SW480 (cell line): ENCODE data around the gene EHD3.

Experiments used
- DNase-seq: peaks from one replicate; pipeline ENCODE4 v3.0.0-alpha.2; 2016; ENCODE audit warnings: low spot score

EHD3 gene

DNA sequence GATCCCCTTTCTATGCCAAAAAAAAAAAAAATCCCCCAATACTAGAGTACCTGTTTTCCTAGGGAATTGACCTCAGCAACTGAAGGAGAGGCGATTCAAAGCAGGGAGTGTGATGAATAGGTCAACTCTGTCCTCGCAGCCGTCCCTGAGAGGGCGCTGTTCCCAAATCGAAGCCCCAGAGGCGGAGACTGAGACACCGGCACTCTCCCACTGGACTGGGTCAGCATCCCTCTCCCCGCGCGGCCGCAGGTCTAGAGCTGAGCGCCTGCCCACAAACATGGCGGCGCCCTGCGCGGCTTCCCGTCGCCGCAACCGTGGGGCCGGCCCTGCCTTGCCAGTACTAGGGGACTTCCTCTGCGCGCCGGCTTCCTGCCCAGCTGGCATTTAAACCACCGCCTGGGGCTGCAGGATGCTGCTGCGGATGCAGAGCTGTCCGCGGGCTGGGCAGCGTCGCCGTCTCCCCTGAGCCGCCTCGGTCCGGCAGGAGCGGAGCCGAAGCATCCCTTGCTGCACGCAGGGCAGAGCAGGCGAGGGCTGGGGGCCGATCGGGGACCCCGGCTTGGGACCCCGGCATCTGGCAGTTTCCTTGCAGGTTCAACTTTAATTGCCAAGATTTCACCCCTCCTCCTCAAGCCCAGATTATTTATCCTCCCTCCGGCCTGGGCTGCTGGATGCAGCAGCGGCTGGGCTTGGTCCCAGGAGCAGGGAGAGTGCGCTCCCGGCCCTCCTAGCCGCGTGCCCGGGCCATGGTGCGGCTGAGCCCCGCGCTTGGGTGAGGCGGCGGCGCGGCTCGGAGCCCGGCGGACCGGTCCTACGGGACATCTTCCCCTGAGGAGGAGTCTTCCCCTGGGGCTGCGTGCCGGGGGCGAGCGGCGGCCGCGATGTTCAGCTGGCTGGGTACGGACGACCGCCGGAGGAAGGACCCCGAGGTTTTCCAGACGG lies at the start of gene EHD3:
EHD3 (plus strand) TSS at position 412 of the 942 bp plus-strand sequence; CDS start at position 882, 470 bp downstream.
- no peak for DNase-seq

DNA sequence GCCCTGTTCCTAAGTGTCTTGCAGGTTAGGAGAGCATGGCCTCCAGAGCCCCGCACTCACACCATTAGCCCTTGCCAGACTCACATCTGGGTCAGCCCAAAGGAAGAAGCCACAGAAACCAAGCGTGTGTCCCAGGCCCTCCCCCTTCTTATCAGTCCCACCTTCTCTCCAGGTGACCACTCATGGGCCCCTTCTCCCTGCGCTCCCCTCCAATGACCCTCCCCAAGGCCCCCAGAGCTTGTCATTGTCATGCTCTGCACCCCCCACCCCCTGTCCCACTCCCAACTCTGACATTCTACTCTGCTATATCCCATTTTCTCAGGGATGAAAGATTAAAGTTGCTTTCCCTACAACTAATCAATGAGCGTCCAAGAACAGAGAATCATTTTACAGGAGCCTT lies 46.8 kb upstream of the EHD3 start:
- no peak for DNase-seq

DNA sequence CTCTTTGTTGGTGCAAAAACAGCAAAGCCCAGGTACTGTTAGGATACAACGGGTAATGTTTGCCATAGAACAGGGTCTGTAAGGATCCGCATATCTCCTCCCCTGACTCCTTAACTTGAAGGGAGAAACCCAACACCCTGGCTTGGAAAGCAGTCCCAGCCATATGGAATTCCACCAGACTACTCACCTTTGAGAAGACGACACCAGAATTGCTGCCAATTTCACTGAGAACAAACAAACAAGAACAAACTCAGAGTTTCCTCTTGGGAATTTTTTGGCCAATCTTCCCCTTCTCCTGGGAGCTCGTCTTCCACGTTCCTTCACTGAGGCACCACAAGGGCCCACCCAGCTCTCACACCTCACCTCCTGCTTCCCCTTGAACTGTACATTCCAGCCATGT lies 45.8 kb upstream of the EHD3 start:
- DNase-seq, result no peak

DNA sequence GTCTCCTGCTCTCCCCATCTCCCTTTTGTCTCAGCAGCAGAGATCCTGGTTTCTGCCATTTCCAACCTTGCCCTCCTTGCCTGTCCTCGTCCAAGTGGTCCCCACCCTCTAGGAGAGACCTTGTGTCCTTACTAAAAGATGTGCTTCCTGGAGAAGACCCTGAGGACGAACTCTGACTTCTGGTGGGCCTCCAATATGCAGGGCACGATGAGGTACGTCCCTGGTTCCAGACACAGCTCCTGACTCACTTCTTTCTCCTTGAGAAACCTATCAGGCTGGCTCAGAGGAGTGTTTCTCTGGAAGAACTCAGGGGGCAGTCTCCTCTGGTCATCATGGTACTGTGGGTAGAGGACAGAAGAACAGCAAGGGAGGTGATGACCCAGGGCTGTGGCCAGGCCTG lies 44.8 kb upstream of the EHD3 start:
- DNase-seq, result no peak

DNA sequence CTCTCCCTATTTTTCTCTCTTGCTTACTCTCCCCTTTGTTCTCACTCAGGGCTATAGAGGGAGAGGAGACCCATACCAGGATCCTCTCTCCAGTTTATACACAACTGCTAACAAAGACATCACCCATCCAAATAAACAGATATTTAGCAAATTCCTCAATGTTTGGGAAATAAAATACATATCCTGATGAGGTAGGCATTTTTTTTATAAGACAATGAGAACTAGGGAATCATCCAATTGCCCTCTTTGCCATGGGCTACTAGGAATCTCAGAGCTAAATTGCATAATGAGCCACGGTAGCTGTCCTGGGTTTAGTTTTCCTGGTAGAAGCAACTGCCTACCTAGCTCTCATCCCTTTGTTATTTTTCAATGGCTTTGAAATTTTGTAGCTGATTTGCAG lies 43.8 kb upstream of the EHD3 start:
- DNase-seq, result no peak

DNA sequence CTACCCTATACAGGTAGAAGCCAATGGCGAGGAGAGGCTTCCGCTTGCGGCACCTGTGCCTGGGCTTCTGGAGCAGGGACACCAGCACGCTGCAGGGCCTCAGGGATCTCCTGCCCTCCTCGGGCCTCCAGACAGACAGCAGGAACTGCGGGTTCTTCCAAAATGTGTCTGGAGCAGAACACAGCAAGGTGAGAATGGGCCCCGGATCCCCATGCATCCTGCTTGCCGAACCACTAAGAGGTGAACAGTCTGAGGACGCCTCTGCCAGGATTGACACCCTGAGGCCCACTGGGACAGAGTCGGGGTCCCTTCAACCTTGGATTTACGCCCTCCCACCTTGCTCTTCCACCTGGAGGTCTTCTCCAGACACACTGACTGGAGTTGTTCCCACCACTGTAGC lies 42.0 kb upstream of the EHD3 start:
- DNase-seq, result no peak

DNA sequence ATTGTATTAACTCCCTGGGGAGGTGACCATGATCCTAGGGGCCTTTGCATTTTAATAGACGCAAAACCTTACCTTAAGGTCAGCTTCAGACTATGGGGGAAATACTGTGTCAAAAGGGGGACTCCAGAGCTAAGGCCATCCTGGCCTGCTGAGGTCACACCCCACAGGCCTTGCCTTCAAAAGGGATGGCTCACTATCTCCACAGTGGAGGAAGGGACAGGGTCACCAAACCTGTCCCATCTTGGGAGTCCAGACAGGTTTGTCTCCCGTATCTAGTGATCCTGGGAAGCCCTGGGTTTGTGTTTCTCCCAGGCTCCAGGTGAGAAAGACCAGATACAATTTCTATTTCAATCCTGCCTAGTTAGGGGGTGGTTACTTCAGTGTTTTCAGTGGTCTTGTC lies 41.6 kb upstream of the EHD3 start:
- DNase-seq, result no peak

DNA sequence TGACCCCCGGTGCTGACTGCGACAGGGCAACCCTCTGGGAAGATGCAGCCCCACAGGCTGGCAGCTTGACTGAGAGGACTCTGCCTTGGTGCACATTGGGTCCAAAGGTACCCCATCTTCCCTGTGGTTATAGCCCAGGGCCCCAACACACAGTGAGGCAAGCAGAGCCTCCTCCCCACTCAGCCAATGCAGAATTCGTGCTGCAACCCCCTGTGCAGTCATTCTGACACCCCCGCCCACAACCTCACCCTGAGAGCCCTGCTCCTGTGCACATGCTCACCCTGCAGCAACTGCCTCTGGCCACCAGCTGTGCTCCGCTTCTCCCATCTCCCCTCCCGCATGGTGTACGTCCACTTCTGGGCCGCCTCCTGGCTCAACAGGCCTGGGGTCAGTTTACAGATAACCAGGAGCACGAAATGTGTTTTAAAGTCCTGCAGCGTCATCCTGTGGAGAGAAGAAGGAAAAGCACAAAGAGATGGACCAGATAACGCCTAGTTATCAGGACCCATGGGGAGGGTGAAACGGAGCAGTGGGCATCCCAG lies 41.0 kb upstream of the EHD3 start:
- DNase-seq, result no peak

DNA sequence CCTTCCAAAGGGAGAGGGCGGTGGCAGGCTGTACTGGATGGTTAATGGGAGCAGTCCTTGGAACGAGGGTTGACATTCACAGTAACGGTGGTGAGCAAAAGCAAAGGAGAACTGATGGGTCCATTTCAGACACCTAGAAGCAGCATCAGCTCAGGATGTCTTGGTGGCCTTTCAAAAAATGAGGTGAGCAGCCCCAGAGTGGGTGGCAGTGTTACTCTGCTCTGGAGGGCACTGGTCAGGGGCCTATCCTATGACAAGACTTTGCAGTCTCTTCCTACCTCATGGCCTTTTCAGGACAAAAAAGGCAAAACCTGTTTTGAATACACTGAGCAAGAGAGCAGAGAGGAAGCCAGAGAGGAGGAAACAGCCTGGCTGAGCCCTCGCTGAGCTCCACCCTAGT lies 40.1 kb upstream of the EHD3 start:
- DNase-seq, result no peak

DNA sequence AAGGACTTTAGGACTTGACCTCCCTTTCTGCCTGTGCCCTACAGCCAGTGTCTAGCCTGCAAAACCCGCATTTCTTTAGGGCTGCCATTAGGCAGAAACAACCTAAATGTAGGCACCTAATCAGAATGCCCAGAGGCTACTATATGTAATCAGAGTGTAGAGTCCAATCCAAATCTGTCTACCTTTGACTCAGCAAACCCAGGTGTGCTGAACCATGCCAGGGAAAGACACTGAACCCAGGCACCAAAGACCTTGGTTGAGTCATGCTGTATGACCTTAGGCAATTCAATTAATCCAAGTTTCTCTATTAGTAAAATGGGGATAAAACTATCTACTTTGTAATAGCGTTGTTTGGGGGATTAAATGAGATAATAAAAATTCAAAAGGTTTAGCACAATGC lies 37.3 kb upstream of the EHD3 start:
- DNase-seq, result no peak

DNA sequence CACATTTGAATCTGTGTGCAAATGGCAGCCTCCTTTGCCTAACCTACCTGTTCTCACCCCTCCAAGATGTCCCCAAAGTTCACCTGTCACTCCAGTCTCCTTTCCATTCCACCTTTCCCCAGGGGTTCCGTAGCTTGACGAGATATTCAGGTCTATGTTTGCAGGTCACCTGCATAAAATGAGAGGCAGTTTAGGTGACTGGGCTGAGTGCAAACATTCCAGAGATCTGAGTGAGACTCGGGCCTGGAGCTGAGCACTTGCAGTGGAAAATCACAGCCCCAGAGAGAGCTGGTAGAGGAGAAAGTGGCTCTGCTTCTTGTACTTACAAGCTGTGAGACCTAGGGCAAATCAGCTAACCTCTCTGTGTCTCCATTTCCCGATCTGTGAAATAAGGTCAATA lies 36.8 kb upstream of the EHD3 start:
- DNase-seq, result no peak

DNA sequence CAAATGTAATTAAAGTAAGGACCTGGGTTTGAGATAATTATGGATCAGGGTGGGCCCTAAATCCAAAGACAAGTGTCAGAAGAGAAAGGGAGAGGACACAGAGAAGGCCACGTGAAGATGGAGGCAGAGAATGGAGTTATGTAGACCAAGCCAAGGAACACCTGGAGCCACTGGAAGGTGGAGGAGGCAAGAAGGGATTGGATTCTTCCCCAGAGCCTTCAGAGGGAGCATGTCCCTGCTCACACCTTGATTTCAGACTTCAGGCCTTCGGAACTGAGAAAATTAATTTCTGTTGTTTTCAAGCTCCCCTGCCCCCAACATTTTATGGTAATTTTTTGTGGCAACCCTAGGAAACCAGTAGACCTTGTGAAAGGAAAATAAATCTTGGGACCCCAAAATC lies 36.3 kb upstream of the EHD3 start:
- DNase-seq, result no peak

DNA sequence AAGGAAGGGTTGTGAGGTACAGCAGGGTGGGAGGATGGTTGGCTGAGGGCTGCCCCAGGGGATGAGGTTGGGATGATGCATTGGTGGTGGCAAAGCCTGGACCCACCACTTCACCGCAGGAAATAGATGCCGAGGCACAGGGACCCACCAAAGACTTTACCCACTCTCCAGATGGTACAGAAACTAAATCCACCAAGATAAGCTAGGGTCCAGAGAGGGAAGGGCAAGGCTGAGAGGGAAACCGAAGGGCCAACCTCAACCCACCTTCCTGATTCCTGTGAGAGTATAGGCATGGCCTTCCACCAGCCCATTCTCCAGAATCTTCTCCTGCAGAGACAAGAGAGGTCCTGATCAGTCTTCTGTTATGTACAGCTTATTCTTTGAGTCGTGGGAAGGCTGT lies 34.7 kb upstream of the EHD3 start:
- no peak for DNase-seq

DNA sequence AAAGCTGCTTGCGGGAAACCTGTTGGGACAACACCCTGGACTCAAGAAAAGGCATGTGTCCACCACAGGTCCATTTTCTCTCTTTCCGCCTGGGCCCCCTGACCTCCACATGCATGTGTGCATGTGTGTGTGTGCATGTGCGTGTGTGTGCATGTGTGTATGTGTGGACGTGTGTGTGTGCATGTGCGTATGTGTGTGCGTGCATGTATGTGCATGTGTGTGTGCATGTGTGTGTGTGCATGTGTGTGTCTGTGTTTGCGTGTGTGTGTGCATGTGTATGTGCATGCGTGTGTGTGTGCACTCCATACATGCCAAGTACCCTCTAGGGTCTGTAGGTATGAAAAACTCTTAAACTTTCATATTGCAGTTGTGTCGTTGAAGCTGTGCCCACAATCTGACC lies 33.0 kb upstream of the EHD3 start:
- no peak for DNase-seq

DNA sequence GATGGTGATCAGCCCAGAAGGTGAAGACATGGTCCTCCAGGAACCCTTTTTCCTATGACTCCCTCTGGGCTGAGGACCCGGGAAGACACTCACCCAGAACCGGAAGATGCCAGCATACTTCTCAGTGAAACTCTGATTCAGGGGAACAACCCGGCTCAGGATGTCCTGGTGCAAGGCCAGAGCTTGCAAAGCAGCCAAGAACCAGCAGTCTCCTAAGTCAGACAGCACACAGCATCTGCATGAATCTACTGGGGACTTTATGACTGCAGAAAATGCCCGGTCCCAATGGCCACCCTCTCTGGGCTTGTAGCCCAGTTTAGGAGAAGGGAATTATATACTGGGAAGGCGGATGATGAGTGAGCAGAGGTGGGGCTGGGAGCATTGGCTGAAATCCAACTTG lies 31.9 kb upstream of the EHD3 start:
- DNase-seq, result no peak

DNA sequence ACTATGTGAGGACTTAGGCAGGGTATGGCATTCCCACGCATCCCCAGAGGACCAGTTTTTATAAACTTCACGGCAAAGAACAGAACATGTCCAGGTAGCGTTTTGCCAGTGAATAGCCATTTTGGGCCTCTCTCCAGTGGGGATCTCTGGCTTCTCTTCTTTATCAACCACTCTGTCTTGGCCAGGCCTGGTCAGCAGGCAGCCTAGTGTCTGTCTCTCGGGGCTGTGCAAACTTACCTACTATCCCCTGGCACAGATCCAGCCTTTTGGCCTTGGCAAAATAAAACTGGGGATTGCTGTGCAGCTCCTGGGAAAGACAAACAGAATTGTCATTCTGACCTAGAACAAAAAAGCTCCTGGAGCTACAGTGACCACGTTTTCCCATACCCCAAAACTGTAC lies 31.1 kb upstream of the EHD3 start:
- DNase-seq, result no peak

DNA sequence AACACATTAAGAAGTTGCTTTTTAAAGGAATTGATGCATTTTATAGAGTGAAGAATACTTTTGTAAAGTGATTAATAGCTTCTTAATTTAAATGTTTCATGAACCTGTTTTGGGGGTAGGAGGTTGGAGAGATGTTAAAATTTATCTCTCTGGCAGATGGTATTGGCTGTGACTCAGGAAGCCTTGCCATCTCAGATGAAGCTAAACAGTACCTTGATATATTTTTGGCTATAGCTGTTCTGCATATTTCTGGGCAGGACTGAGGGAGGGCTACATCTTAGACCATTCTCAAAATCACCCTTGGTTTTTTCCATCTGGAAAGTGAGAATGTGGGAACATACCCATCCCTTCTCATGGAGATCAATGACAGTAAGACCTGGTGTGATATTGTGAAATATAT lies 30.0 kb upstream of the EHD3 start:
- DNase-seq, result no peak

DNA sequence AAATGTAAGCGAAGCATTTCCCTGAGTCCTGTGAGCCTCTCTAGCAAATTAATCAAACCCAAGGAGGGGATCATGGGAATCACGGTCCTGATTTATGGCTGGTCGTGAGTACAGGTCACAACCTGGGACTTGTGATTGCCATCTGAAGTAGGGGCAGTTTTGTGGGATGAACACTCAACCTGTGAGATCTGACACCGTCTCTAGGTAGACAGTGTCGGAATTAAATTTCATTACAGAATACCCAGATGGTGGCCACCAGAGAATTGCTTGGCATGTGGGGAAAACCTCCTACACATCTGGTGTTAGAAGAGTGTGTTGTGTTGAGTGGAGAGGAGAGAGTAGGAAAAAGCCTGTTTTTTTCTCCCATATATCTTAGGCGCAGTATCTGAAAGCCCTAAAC lies 29.2 kb upstream of the EHD3 start:
- DNase-seq, result no peak

DNA sequence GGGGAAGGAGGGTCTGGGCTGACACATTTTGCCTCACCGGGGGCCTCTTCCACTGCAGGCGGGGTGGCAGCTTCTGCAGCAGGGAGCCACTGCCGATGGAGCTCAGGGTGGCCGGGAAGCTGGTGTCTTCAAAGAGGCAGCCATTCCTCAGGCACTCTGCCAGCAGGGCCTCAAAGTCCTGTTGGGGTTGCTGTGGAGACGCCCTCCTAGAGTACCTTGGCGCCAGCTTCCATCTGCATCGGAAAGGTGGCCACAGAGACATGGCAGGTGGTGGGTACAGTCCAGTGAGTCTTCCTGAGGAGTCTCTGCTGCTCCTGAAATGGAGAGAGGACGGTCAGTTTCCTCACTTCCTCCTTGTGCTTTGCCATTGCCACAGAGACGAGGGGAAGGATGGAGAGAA lies 28.8 kb upstream of the EHD3 start:
- DNase-seq, result no peak

DNA sequence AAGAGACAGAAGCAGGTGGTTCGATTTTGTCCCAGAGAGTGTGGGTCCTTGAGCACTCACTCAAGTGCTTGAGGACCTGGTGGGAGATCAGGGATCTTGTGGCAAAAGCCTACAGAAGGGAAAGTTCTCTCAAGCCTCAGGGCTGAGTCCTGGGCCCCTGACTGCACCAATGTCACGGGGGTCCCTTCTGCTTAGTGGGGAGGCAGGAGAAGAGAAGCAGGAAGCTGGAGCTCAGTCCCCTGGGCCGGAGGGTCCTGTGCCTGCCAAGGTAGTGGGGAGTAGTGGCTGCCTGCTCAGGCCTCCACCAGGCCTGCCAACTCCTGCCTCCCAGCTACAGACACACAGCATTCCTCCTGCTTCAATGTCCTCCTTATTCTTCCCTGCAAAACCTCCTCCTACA lies 28.3 kb upstream of the EHD3 start:
- no peak for DNase-seq

DNA sequence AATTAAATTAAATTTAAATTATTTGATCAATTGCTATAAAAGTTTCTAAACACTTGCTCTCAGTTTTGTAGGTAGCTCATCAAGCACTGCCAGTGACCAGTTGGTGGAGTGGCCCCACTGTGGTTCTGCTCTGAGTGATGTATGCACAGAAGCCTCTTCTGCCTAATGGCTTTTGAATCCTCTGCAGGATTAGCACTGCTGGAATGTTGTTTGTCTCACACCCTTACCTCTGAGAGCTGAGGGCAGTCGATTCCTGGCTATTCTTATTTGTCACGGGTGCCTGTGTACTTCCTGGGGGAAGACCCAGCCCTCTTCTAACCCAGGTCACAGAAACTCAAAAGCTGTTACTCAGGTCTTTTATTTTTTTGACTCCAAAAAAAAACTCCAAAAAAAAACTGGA lies 26.2 kb upstream of the EHD3 start:
- DNase-seq, result no peak

DNA sequence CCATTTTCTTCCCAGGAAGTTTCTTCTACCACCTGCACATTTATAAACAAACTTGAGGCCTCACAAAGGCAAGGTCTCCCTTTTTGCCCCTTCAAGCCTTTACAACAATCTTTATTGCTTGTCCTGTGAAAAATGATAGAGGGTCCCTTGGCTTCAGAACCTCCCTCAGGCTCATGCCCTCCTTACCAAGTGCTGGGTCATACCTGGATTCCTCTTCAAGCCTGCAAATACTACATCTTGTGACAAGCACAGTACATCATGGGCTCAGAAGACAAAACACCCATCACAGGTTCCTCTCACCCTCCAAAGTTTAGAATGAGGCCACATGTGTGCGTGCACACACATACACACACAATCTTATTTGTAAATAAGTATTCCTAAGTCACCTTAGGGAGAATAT lies 25.7 kb upstream of the EHD3 start:
- no peak for DNase-seq

DNA sequence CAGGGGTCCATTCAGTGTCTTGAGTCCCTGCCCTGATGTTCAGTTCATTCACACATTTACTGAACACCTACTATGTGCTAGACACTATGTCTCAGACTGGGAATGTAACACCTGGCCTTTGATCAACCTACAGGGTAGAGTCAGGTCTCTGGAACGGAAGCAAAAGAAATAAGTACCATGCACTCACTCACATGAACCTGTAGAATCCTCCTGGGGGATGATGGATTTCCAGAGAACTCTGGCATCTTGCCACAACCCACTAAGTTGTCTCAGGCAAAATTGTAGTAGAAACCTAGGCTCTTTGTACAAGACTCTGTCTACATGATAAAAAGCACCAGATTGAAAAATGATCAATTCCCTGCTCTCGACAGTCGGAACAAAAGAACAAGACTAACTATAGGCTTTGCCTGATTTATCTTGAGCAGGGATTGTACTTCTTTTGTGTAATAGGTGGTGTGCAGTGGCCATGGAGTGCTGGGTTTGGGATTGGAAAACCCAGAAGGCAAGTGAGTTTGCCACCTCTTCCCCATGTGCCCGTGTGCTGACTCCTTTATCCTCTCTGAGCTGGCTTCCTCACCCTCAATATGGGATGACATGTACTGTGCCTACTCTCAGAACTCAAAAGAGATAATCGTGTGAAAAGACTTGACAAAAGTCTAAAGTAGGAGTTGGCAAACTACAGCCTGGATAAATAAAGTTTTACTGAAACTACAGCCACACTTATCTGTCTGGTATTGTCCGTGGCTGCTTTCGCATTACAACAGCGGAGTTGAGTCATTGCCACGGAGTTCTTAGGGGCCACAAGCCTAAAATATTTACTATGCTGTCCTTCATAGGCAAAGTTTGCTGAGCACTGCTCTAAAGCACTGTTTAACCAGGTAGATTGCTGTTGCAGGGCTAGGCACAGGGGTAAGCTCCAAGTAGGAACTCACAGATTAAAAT lies 21.0 kb upstream of the EHD3 start:
- no peak for DNase-seq
